ENCODE data around the gene ZNF668. TPM values are rescaled to one million over a fixed set of nuclear protein-coding genes. Genes with fewer than 3 reads are reported as not detected.
A peak's percentile ranks its signal among the peaks of the same experiment; 100 is the strongest.
"Not testable (repeated sequence)": the region's sequence is repeated elsewhere in the genome, so short reads cannot be mapped to it uniquely, and the experiment has no call there.

The ZNF668 gene
- total RNA-seq, 1 donor from 2014 or later: 19.7 TPM

GRCh38 chr16:31105677-31106213 lies 31.7 kb upstream of the ZNF668 start:
- Mint-ChIP-seq H3K9me3 (no peaks in the 10 kb centered on the region), H3K27me3 (ENCODE audit: low read depth) (peaks cover 2% of the 10 kb centered on the region), H3K4me1 (peaks cover 16% of the 10 kb centered on the region), H3K36me3 (ENCODE audit: low read depth) (peaks cover 3% of the 10 kb centered on the region), H3K4me3 (peak overlapping the region; percentile 68), H3K27ac (ENCODE audit: unreplicated experiment) (no peak overlapping the region)
- peak; percentile 92 for DNase-seq (ENCODE audit: low read depth, low spot score)
- peak; percentile 75 for TF ChIP-seq CTCF (conservative IDR thresholded peaks at IDR 0.05)

- H3K9me3 Mint-ChIP-seq; H3K36me3 Mint-ChIP-seq (ENCODE audit: low read depth); H3K4me3 Mint-ChIP-seq; H3K4me1 Mint-ChIP-seq; H3K27me3 Mint-ChIP-seq (ENCODE audit: low read depth); DNase-seq (ENCODE audit: low read depth, low spot score); H3K27ac Mint-ChIP-seq (ENCODE audit: unreplicated experiment): not testable (repeated sequence)
Measured at GRCh38 chr16:31100876-31101641, 27.0 kb upstream of the ZNF668 start.

GRCh38 chr16:31099860-31100638 lies 26.0 kb upstream of the ZNF668 start:
- Mint-ChIP-seq H3K36me3 (ENCODE audit: low read depth) (no peaks in the 10 kb centered on the region), H3K9me3 (no peaks in the 10 kb centered on the region), H3K27me3 (ENCODE audit: low read depth) (peaks cover 9% of the 10 kb centered on the region), H3K27ac (ENCODE audit: unreplicated experiment) (no peak overlapping the region), H3K4me1 (peaks cover 6% of the 10 kb centered on the region), H3K4me3 (peak overlapping the region; percentile 41)
- TF ChIP-seq CTCF (conservative IDR thresholded peaks at IDR 0.05): no peak
- DNase-seq (ENCODE audit: low read depth, low spot score): no peak

- TF ChIP-seq CTCF (conservative IDR thresholded peaks at IDR 0.05): no peak
- H3K4me3 Mint-ChIP-seq: peak within 1 kb of the TSS; percentile 91
- H3K4me1 Mint-ChIP-seq: peaks cover 22% of the 10 kb centered on the region
- peaks cover 2% of the 10 kb centered on the region for H3K36me3 Mint-ChIP-seq (ENCODE audit: low read depth)
- H3K9me3 Mint-ChIP-seq: no peaks in the 10 kb centered on the region
- H3K27ac Mint-ChIP-seq (ENCODE audit: unreplicated experiment): peak within 1 kb of the TSS; percentile 59
- H3K27me3 Mint-ChIP-seq (ENCODE audit: low read depth): peaks cover 3% of the 10 kb centered on the region
- DNase-seq (ENCODE audit: low read depth, low spot score): peak; percentile 86
Measured at GRCh38 chr16:31094424-31095120, 20.5 kb upstream of the ZNF668 start, which contains the start of gene VKORC1. VKORC1 (minus strand) TSS chr16:31094797; CDS start chr16:31094729, 68 bp downstream.

- TF ChIP-seq CTCF (conservative IDR thresholded peaks at IDR 0.05): no peak
- Mint-ChIP-seq H3K27ac (ENCODE audit: unreplicated experiment) (no peak overlapping the region), H3K27me3 (ENCODE audit: low read depth) (peaks cover 3% of the 10 kb centered on the region), H3K4me1 (peaks cover 22% of the 10 kb centered on the region), H3K9me3 (no peaks in the 10 kb centered on the region), H3K36me3 (ENCODE audit: low read depth) (peaks cover 2% of the 10 kb centered on the region), H3K4me3 (peak overlapping the region; percentile 91)
- DNase-seq (ENCODE audit: low read depth, low spot score): no peak
Measured at GRCh38 chr16:31094088-31094423, 20.0 kb upstream of the ZNF668 start.

Measured in neural crest cell (in vitro differentiated cells).